ENCODE measurements around the gene LARGE1. TPM values are rescaled to one million over a fixed set of nuclear protein-coding genes. Genes with fewer than 3 reads are reported as not detected.

LARGE1 gene
- total RNA-seq, 4 donors from 2014 or later = 18.7 to 82.1 (median 39.2) TPM

DNA sequence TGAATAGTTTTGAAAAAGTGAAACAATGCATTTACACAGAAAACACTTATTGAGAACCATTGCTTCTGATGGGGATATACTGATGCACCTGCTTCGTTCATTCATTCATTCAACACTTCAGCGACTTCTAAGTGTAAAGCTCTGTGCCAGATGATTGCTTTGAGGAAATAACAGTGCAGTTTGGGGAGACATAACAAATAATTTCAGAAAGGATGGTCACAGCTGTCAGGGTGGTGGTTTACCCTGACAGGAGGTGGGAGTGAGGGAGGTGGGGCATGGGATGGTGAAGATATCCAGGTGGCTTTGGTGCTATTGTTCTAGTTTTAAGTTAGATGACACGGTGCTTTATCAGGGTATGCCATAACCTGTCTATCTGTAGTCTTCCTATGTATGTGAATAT, 344.1 kb downstream of the LARGE1 start:
- TF ChIP-seq, protein P1, sequence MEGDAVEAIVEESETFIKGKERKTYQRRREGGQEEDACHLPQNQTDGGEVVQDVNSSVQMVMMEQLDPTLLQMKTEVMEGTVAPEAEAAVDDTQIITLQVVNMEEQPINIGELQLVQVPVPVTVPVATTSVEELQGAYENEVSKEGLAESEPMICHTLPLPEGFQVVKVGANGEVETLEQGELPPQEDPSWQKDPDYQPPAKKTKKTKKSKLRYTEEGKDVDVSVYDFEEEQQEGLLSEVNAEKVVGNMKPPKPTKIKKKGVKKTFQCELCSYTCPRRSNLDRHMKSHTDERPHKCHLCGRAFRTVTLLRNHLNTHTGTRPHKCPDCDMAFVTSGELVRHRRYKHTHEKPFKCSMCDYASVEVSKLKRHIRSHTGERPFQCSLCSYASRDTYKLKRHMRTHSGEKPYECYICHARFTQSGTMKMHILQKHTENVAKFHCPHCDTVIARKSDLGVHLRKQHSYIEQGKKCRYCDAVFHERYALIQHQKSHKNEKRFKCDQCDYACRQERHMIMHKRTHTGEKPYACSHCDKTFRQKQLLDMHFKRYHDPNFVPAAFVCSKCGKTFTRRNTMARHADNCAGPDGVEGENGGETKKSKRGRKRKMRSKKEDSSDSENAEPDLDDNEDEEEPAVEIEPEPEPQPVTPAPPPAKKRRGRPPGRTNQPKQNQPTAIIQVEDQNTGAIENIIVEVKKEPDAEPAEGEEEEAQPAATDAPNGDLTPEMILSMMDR (IDR thresholded peaks at IDR 0.05) = no peak
- no peak for TF ChIP-seq POLR2A (IDR thresholded peaks at IDR 0.05)
- no peak for DNase-seq
- Histone ChIP-seq H3K4me3 (no peak overlapping the region), H3K9me3 (no peaks in the 10 kb centered on the region), H3K4me1 (no peaks in the 10 kb centered on the region), H3K36me3 (no peaks in the 10 kb centered on the region), H3K27ac (no peak overlapping the region), H3K27me3 (no peaks in the 10 kb centered on the region)
- intact Hi-C loops (cut with DNase I; ENCODE audit: low total_unique reads) = no loop called here

GRCh38 chr22:33575771-33576170, 344.5 kb downstream of the LARGE1 start:
- no peak for DNase-seq
- intact Hi-C loops (cut with DNase I; ENCODE audit: low total_unique reads) = no loop called here
- Histone ChIP-seq H3K4me1 (no peaks in the 10 kb centered on the region), H3K9me3 (no peaks in the 10 kb centered on the region), H3K27me3 (no peaks in the 10 kb centered on the region), H3K36me3 (no peaks in the 10 kb centered on the region), H3K4me3 (no peak overlapping the region), H3K27ac (no peak overlapping the region)
- TF ChIP-seq, protein P1 (IDR thresholded peaks at IDR 0.05) = no peak
- no peak for TF ChIP-seq POLR2A (IDR thresholded peaks at IDR 0.05)

DNA sequence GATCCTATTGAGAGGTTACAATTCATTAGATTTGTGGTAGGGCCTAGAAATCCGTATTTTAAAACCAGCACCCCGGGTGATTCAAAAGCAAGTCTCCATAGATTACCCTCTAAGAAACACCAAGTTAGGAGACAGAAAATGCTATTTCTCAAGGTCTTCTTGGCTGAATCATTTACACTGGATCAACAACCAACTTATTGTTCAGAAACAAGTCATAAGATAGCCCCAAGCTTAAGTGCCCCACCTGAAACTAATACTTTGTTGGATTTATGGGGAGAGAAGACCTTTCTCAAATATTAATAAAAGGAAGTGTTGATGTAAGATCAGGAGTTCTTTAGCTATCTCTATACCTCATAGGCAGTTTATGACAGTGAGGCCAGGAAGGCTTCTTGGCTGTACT, 345.2 kb downstream of the LARGE1 start:
- intact Hi-C loops (cut with DNase I; ENCODE audit: low total_unique reads) = no loop called here
- no peaks in the 10 kb centered on the region for H3K27me3 ChIP-seq

GRCh38 chr22:33573479-33573878, 346.8 kb downstream of the LARGE1 start:
- no peaks in the 10 kb centered on the region for H3K4me1 ChIP-seq
- H3K27me3 ChIP-seq = no peaks in the 10 kb centered on the region
- no peaks in the 10 kb centered on the region for H3K36me3 ChIP-seq
- no peak for DNase-seq
- no peak for TF ChIP-seq POLR2A (IDR thresholded peaks at IDR 0.05)
- TF ChIP-seq, protein P1 (IDR thresholded peaks at IDR 0.05) = no peak
- no peaks in the 10 kb centered on the region for H3K9me3 ChIP-seq
- intact Hi-C loops (cut with DNase I; ENCODE audit: low total_unique reads) = no loop called here
- no peak overlapping the region for H3K27ac ChIP-seq
- H3K4me3 ChIP-seq = no peak overlapping the region

More for the DNA sequence above, 345.2 kb downstream of the LARGE1 start:
- no peak for DNase-seq
- Histone ChIP-seq H3K9me3 (no peaks in the 10 kb centered on the region), H3K27ac (no peak overlapping the region), H3K4me1 (no peaks in the 10 kb centered on the region), H3K4me3 (no peak overlapping the region), H3K36me3 (no peaks in the 10 kb centered on the region)
- TF ChIP-seq POLR2A (IDR thresholded peaks at IDR 0.05) = no peak
- TF ChIP-seq, protein P1 (IDR thresholded peaks at IDR 0.05) = no peak

DNA sequence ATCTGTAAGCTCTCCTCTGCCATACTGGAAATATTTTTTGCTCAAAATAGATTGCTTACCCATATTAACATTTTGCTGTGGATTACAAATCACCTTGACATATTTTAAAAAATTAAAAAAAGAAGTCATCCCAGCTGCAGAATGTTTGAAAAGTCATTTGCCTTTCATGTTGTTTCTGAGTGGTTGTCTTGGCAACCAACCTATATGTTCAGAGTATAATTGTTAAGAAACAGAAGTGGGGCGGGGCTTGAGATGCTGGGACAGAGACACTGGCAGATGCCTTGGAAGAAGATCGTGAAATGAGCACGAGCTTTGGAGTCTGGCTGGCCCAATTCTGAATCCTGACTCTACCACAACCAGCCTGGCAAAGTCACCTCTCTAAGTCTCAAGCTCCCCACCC, 348.2 kb downstream of the LARGE1 start:
- no peaks in the 10 kb centered on the region for H3K27me3 ChIP-seq

More for the DNA sequence above, 348.2 kb downstream of the LARGE1 start:
- Histone ChIP-seq H3K4me3 (no peak overlapping the region), H3K36me3 (no peaks in the 10 kb centered on the region), H3K4me1 (no peaks in the 10 kb centered on the region), H3K27ac (no peak overlapping the region), H3K9me3 (no peaks in the 10 kb centered on the region)
- no peak for DNase-seq
- no peak for TF ChIP-seq POLR2A (IDR thresholded peaks at IDR 0.05)
- TF ChIP-seq, protein P1 (IDR thresholded peaks at IDR 0.05) = no peak
- intact Hi-C loops (cut with DNase I; ENCODE audit: low total_unique reads) = no loop called here

Data from uterus (tissue), 4 donors.